MCF 10A (cell line): ENCODE results near the gene MRTO4. TPM values are rescaled to one million over a fixed set of nuclear protein-coding genes. Genes with fewer than 3 reads are reported as not detected.
A peak's percentile ranks its signal among the peaks of the same experiment; 100 is the strongest.
"Not testable (repeated sequence)": the region's sequence is repeated elsewhere in the genome, so short reads cannot be mapped to it uniquely, and the experiment has no call there.

Source experiments
- BruUV-seq: library from RNA; stranded (reverse); fragments of 400-500 nt; replicated peaks from 2 replicates; lab custom pipeline; 2021; lab: Mats Ljungman, UMichigan
- CTCF ChIA-PET: fragments of 300-600 bp; sonication (Branson Sonifier 250); formaldehyde crosslinking; extraction: SDS; loops from one replicate; lab custom pipeline; 2021; ENCODE audit warnings: antibody characterized with exemption, inconsistent platforms; lab: Yijun Ruan, JAX
- POLR2A ChIA-PET: fragments of 300-600, 350-650 bp; sonication (Branson Sonifier 250); formaldehyde crosslinking; extraction: SDS; loops from one replicate; lab custom pipeline; 2020; ENCODE audit warnings: antibody characterized with exemption, inconsistent platforms; lab: Yijun Ruan, JAX
- DNase-seq: peaks from one replicate; pipeline ENCODE4 v3.0.0-alpha.2; 2018; ENCODE audit not compliant: unreplicated experiment
- H3K27ac Mint-ChIP-seq: one replicate; pipeline ENCODE4 v1.8.0; 2022; ENCODE audit warnings: mild to moderate bottlenecking, low read depth, mixed read lengths; ENCODE audit not compliant: unreplicated experiment
- H3K27me3 Mint-ChIP-seq: one replicate; pipeline ENCODE4 v1.8.0; 2022; ENCODE audit warnings: mixed read lengths; ENCODE audit not compliant: insufficient read depth, unreplicated experiment
- H3K36me3 Mint-ChIP-seq: one replicate; pipeline ENCODE4 v1.8.0; 2022; ENCODE audit warnings: mild to moderate bottlenecking, moderate library complexity, mixed read lengths; ENCODE audit not compliant: insufficient read depth, unreplicated experiment
- H3K4me1 Mint-ChIP-seq: one replicate; pipeline ENCODE4 v1.8.0; 2022; ENCODE audit warnings: mixed read lengths; ENCODE audit not compliant: insufficient read depth, unreplicated experiment
- H3K4me3 Mint-ChIP-seq: one replicate; pipeline ENCODE4 v1.8.0; 2022; ENCODE audit warnings: mild to moderate bottlenecking, moderate library complexity, mixed read lengths; ENCODE audit not compliant: unreplicated experiment
- H3K9me3 Mint-ChIP-seq: one replicate; pipeline ENCODE4 v1.8.0; 2022; ENCODE audit warnings: mixed read lengths; ENCODE audit not compliant: unreplicated experiment
- intact Hi-C: fragments of 100-400 bp; cut with micrococcal nuclease; formaldehyde crosslinking; loops from 2 replicates; pipeline ENCODE4 v1.14.1; 2022
- total RNA-seq: library from RNA; stranded (reverse); gene quantifications from 2 replicates; pipeline ENCODE4 v1.2.3, GENCODE V29; 2022
- TF ChIP-seq, protein P1 (sequence below): fragments of 200-600 bp; IDR thresholded peaks from one replicate; pipeline ENCODE4 v1.8.0; 2022; ENCODE audit warnings: antibody characterized with exemption, mild to moderate bottlenecking; ENCODE audit not compliant: unreplicated experiment

MRTO4 gene
- total RNA-seq, 1 experiment from 2014 or later: 46.0 TPM

DNA sequence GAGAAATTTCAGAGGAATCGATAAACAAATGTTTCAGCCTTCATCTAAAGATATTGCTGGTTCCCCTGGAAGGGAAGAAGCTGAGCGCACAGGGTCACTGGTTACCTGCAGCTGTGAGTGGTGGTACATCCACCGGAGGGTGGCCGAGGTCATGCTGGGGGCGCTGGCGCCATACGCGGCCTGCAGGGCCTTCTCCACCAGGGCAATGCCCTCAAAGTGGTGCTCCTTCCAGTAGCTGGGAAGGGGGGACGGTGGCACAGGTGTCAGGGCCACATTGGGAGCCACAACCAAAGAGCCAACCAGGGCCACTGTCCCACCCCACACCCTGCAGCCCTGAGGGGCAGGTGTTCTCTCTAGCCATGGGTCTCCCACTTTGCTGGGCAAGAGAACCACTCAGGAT, 32.3 kb downstream of the MRTO4 start:
- TF ChIP-seq, protein P1, sequence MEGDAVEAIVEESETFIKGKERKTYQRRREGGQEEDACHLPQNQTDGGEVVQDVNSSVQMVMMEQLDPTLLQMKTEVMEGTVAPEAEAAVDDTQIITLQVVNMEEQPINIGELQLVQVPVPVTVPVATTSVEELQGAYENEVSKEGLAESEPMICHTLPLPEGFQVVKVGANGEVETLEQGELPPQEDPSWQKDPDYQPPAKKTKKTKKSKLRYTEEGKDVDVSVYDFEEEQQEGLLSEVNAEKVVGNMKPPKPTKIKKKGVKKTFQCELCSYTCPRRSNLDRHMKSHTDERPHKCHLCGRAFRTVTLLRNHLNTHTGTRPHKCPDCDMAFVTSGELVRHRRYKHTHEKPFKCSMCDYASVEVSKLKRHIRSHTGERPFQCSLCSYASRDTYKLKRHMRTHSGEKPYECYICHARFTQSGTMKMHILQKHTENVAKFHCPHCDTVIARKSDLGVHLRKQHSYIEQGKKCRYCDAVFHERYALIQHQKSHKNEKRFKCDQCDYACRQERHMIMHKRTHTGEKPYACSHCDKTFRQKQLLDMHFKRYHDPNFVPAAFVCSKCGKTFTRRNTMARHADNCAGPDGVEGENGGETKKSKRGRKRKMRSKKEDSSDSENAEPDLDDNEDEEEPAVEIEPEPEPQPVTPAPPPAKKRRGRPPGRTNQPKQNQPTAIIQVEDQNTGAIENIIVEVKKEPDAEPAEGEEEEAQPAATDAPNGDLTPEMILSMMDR: no peak
- ChIA-PET CTCF (interaction anchor here (0.7 kb wide), 1 partner anchor 9 kb away, joined by 3 read pairs; no protein-coding TSS in a partner anchor), POLR2A (interaction anchor here (0.6 kb wide), 1 partner anchor 10 kb away, joined by 4 read pairs; no protein-coding TSS in a partner anchor)
- H3K27ac Mint-ChIP-seq: no peak overlapping the region
- intact Hi-C loops: no loop called here
- no peaks in the 10 kb centered on the region for H3K9me3 Mint-ChIP-seq
- DNase-seq: no peak
- BruUV-seq: no TSS peak
- H3K27me3 Mint-ChIP-seq: no peaks in the 10 kb centered on the region
- no peak overlapping the region for H3K4me3 Mint-ChIP-seq
- H3K4me1 Mint-ChIP-seq: no peaks in the 10 kb centered on the region
- peaks cover 6% of the 10 kb centered on the region for H3K36me3 Mint-ChIP-seq

DNA sequence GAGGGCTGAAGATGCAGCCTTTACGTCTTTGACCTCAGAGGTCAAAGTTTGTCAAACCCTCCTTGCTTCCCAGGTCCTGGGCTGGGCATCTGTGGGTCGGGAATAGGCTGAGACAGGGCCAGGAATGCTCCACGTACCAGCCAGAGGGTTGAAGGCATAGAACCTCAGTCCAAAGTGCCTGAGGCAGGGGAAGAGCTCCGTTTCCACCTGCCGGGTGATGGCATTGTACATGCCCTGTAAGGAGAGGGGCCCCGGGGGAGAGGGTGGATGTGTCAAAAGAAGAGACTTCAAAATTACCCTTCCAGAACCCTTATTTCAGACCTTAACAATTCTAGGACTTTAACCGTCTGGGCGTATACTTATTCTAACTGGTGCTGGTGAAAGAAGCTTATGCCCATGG, 33.3 kb downstream of the MRTO4 start:
- ChIA-PET POLR2A (no interaction called here), CTCF (interaction anchor here (0.7 kb wide), 1 partner anchor 133 kb away, joined by 3 read pairs; no protein-coding TSS in a partner anchor)
- H3K4me3 Mint-ChIP-seq: no peak overlapping the region
- intact Hi-C loops: no loop called here
- no peak for DNase-seq
- H3K36me3 Mint-ChIP-seq: peaks cover 6% of the 10 kb centered on the region
- TF ChIP-seq, protein P1: no peak
- no peaks in the 10 kb centered on the region for H3K9me3 Mint-ChIP-seq
- H3K27me3 Mint-ChIP-seq: no peaks in the 10 kb centered on the region
- no TSS peak for BruUV-seq
- no peak overlapping the region for H3K27ac Mint-ChIP-seq
- H3K4me1 Mint-ChIP-seq: no peaks in the 10 kb centered on the region

DNA sequence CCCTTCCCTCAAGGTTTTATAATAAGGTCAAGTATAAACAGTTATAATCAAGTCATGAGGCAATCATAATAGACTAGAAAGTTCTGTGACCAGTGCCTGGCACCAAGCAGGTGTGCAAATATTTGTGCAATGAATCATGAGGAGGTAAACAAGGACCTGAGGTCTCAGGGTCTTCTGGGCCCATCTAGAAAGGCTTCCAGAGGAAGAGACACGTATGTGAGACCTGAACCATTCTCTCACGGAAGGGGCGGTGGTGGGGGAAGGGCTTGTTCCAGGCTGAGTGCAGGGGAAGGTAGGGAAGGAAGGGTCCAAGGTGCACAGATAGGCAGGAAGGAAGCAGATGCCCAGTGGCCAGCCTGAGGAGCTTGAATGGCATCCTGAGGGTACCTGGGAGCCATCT, 33.8 kb downstream of the MRTO4 start:
- H3K9me3 Mint-ChIP-seq, intact Hi-C loops, POLR2A ChIA-PET, H3K36me3 Mint-ChIP-seq, H3K4me1 Mint-ChIP-seq, H3K27me3 Mint-ChIP-seq, BruUV-seq, H3K4me3 Mint-ChIP-seq, DNase-seq, H3K27ac Mint-ChIP-seq: not testable (repeated sequence)
- CTCF ChIA-PET: interaction anchor here (0.7 kb wide), 1 partner anchor 133 kb away, joined by 3 read pairs; no protein-coding TSS in a partner anchor

DNA sequence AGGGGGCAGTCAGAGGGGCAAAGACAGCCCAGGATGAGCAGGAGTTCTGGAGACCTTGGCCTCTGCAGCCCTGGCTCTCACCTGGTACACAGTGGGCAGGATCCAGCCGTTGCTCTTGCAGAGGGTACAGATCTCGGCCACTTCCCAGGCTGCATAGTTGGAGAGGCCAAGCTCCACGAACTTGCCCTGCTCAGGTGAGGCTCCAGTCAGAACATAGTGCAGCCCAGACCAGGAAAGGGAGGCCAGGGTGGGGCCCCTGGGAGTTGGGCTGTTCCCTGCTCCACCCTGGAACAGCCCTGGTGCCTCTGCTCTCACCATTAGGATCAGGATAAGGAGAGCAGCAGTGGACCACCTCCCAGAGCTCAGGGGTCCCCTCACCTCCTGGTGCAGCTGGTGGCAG, 34.2 kb downstream of the MRTO4 start:
- H3K9me3 Mint-ChIP-seq, H3K36me3 Mint-ChIP-seq, BruUV-seq, H3K27ac Mint-ChIP-seq, H3K27me3 Mint-ChIP-seq, H3K4me3 Mint-ChIP-seq, intact Hi-C loops, CTCF ChIA-PET, H3K4me1 Mint-ChIP-seq, DNase-seq, POLR2A ChIA-PET: not testable (repeated sequence)

DNA sequence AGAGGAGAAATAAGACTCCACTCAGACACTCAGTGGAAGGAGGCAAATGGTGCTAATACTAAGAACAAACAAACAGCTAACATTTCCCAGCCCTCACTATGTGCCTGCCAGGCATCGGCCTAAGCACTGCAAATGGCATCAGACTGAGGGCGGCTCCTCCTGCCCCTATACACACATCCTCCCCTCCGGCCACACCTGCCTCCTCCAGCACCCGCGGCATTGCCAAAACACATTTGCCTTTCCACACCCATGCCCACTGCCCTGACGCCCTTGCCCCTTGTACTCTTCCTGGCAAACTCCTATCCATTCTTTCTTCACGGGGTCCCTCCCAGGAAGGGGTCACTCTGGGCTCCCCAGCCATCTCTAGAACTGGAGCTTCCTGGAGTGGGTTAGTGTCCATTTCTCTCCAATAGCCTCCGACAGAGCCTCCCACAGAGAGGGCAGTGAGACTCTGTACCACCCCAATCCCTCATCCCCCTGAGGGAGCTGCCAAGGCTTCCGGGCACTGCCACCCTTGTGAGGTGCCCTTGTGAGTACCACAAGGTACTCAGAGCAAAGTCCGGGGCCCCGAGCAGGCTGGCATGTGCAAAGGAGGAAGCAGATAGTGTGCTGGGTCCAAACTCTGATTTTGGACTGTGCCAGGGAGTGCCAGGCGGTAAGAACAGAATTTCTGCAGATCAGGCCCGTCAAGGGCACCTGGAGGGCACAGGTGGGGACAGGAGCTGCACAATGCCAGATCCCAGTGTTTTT, 36.0 kb downstream of the MRTO4 start:
- H3K27me3 Mint-ChIP-seq: no peaks in the 10 kb centered on the region
- H3K36me3 Mint-ChIP-seq: peaks cover 6% of the 10 kb centered on the region
- DNase-seq: no peak
- CTCF ChIA-PET: no interaction called here
- TF ChIP-seq, protein P1: no peak
- no peaks in the 10 kb centered on the region for H3K4me1 Mint-ChIP-seq
- intact Hi-C loops: no loop called here
- POLR2A ChIA-PET: interaction anchor here (0.6 kb wide), 1 partner anchor 1098 kb away, joined by 3 read pairs; no protein-coding TSS in a partner anchor
- no peak overlapping the region for H3K4me3 Mint-ChIP-seq
- H3K9me3 Mint-ChIP-seq: peaks cover 8% of the 10 kb centered on the region
- no peak overlapping the region for H3K27ac Mint-ChIP-seq
- no TSS peak for BruUV-seq

DNA sequence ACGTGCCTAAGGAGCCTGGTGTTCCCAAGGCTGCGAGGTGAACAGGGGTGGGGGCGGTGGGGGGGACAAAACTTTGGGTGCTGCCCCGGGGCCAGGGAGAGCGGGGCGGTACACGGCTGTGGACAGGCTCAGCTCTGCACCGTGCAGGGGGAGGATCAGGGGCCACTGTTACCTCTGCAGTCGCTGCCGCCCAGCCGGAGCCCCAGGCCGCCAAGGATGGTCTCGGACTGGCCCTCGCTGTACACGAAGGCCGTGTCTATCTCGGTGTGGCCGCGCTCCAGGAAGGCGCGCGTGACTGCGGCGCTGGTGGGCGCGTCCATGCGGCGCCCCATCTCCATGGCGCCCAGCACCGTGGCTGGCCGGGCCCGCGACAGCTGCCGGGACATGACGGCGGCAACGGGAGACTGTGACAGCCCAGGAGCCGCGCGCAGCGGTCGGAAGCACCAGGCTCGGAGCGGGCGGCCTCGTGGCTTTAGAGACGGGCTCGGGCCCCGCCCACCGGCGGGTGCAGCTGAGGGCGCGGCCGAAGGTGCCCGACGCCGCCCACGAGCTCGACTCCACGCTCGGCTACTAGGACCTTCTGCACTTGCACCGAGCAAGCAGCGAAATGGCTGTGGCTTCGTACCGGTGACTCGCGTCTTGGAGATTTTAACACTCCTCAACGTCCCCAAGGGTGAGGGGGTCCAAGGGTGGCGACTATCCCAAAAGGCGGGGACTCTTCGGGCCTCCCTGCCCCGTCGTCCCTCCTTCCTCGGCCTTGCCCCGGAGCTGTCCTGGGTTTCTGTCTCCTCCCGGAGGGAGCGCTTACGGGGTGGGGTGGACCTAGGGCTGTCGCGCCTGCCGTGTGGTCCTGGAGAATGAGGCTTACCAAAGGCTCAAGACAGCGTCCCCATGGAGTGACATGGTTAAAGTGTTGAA, 37.0 kb downstream of the MRTO4 start, which contains the start of gene AKR7A3:
Gene AKR7A3, minus strand, starts transcription at position 447 of the 918 bp plus-strand sequence. Its CDS starts 61 bp downstream, at position 386.
- H3K4me3 Mint-ChIP-seq: peak within 1 kb of the TSS; percentile 41
- CTCF ChIA-PET, H3K27me3 Mint-ChIP-seq, H3K4me1 Mint-ChIP-seq, intact Hi-C loops, POLR2A ChIA-PET, H3K9me3 Mint-ChIP-seq, BruUV-seq, DNase-seq, H3K27ac Mint-ChIP-seq, H3K36me3 Mint-ChIP-seq: not testable (repeated sequence)
